GM10847 (cell line): ENCODE measurements around the gene TXNRD2.

ENCODE experiments used
- POLR2A ChIP-seq: IDR thresholded peaks from 2 replicates; pipeline ENCODE4 v1.6.1; 2011; ENCODE audit not compliant: insufficient read length; ENCODE audit errors: extremely low read depth

The TXNRD2 gene

DNA sequence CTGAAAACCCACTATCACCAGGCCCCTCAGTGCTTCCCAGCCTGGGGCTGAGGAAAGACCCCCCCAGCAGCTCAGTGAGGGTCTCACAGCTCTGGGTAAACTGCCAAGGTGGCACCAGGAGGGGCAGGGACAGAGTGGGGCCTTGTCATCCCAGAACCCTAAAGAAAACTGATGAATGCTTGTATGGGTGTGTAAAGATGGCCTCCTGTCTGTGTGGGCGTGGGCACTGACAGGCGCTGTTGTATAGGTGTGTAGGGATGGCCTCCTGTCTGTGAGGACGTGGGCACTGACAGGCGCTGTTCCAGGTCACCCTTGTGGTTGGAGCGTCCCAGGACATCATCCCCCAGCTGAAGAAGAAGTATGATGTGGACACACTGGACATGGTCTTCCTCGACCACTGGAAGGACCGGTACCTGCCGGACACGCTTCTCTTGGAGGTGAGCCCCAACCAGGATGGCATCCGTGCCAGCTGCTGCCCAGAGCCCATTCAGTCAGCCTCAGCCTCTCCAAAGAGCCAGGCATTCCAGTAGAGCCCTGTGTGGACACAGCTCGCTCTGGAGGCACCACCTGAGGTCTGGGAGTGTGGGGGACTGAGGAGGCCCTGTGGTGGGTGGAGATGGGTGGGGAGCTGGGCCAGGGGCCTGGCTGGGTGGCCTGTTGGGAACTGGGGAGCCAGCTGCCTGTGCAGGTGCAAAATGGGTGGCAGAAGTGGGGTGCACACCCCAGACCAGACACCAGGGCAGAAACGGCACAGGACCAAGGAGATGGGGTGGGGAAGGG is 22.4 kb upstream of the TXNRD2 start:
- TF ChIP-seq POLR2A = no peak

DNA sequence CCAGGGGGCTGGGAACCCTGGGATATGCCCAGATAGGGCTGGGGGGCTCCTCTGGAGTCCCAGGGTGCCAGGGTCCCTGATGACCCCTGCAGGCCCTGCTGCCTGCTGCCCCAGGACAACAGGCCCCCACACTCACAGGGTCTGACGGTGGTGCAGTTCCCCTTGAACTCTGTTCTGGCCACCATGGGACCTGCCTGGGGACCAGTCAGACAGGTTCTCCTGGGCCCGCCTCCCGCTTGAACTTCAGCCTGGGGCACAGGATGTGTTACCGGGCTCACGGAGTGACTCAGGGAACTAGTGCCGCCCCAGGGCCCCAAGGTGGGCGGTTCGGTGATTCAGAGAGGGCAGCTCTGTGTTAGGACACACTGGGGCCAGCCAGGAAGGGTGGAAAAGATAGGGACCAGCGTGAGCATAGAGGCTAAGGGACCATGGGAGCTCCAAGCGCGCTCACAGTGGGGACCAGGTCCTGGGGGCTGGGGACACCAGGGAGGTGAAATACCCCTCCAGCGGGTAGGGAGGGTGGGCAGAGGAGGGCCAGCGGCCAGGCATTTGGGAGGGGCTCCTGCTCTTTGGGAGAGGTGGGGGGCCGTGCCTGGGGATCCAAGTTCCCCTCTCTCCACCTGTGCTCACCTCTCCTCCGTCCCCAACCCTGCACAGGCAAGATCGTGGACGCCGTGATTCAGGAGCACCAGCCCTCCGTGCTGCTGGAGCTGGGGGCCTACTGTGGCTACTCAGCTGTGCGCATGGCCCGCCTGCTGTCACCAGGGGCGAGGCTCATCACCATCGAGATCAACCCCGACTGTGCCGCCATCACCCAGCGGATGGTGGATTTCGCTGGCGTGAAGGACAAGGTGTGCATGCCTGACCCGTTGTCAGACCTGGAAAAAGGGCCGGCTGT is 21.5 kb upstream of the TXNRD2 start:
- no peak for TF ChIP-seq POLR2A

DNA sequence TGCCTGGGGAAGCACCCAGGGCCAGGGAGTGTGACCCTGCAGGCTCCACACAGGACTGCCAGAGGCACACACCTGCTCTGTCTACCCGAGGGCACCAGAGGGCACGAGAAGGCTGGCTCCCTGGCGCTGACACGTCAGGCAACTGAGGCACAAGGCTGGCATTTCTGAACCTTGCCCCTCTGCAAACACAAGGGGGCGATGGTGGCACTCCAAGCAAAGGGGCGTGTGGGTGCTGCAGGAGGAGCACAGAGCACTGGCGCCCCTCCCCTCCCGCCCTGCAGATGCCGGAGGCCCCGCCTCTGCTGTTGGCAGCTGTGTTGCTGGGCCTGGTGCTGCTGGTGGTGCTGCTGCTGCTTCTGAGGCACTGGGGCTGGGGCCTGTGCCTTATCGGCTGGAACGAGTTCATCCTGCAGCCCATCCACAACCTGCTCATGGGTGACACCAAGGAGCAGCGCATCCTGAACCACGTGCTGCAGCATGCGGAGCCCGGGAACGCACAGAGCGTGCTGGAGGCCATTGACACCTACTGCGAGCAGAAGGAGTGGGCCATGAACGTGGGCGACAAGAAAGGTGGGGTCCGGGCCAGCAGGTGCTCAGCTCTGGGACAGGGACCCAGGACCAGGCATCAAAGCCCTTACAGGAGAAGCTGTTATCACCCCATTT is 20.8 kb upstream of the TXNRD2 start:
- no peak for TF ChIP-seq POLR2A

GRCh38 chr22:19961868-19962245 is 20.2 kb upstream of the TXNRD2 start:
- no peak for TF ChIP-seq POLR2A

- no peak for TF ChIP-seq POLR2A
Measured at GRCh38 chr22:19961201-19961580, 19.6 kb upstream of the TXNRD2 start.

- TF ChIP-seq POLR2A = no peak
Measured at GRCh38 chr22:19960491-19961200, 19.0 kb upstream of the TXNRD2 start.

- TF ChIP-seq POLR2A = no peak
Measured at GRCh38 chr22:19959587-19960490, 18.2 kb upstream of the TXNRD2 start.

DNA sequence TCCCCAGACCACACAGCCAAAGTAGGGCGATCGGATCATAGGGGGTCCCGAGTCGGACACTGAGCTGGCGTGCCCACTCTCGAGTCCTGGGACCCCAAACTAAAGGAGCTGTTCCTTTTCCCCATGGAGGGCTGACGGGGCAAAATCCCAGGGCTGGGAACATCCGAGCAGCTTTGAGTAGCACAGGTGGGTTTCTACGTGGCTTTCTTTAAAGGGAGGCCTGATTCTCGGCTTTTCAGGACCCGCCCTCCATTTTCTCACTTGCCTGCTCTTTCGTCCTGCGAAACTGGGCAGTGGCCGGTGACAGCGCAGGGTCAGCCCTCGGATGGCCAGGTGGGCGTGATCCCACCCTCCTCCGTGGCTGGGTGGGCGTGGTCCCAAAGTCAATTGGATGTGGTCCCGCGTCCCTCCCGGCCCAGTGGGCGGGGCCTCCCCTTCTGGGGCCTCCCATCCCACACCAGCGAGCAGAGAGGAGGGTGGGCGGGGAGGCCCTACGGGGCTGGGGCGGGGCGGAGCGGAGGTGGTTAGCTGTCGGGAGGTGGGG is 17.5 kb upstream of the TXNRD2 start:
- TF ChIP-seq POLR2A = no peak

GRCh38 chr22:19958083-19959042 is 16.7 kb upstream of the TXNRD2 start:
- no peak for TF ChIP-seq POLR2A

- TF ChIP-seq POLR2A = no peak
Measured at GRCh38 chr22:19957445-19957844, 15.8 kb upstream of the TXNRD2 start.

DNA sequence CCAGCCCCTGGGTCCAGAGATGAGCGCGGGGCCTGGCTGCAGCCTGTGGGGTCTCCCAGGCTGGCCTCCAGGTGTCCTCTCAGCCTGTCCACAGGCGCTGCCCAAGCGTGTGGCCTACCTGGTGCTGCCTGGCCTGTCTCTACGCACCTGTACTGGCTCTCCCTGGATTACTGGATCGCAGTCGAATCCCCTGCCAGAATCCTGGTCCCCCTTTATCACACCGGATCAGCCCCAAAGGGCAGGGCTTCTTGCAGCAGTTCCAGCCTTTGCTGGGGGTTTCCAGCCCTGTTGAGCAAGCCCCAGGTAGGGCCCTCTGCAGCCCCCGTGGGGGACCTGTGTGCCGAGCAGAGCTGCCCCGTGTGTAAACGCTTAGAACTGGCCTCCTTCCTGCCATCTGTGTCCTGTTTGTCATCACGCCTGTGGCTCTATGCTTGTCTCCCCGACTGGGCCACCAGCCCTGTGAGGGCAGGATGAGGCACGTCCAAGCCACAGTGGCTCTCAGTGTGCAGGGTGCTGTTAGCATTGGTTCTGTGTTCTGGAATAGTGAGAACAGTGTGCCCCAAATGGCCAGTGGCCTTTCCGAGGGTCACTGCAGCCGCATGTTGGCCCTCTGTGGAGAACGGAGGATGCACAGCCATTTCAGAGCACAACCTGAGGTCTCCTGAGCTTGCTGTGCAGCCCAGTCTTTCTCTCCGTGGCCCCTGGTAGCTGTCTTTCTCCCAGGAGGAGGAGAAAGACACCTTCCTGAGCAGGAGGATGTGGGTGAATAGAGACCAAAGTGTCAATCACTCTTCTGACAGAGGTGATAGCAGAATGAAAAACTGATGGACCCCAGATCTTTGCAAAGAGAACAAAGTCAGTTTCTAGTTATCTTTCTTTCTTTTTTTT is 13.9 kb upstream of the TXNRD2 start:
- TF ChIP-seq POLR2A = no peak

DNA sequence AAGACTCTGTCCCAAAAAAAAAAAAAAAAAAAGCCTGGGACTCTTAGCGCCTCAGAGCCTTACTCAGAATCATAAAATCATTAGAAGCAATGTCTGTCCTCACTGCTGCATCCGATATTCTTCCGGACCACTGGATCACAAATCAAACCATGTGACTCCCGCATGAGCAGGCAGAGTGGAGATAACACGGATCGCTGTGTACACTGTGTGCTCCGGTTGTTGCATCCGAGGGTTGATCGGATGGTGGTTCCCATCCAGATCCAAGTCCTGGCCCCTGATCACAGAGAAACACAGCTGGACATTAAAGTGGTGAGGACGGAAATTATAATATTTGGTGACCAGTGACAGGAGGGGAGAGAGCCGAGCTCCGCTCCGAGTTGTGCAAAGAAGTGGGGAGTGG is 9.7 kb upstream of the TXNRD2 start:
- TF ChIP-seq POLR2A = no peak
